Prostate gland (tissue), 2 donors: Measurements from ENCODE around the gene CADPS2. TPM values are rescaled to one million over a fixed set of nuclear protein-coding genes. Genes with fewer than 3 reads are reported as not detected.

Experiments
- DNase-seq: peaks from one replicate; pipeline ENCODE4 v3.0.0-alpha.2; 2019; ENCODE audit warnings: low spot score
- H3K27ac ChIP-seq, 2 donors: fragments of 200-600 bp; sonication (generic); 2 replicates each; pipeline ENCODE4 v1.5.1; 2017 to 2019
- H3K27me3 ChIP-seq: fragments of 200-600 bp; sonication (generic); replicated peaks from 2 replicates; pipeline ENCODE4 v1.5.1; 2019; ENCODE audit not compliant: insufficient read depth
- H3K36me3 ChIP-seq, 2 donors: fragments of 200-600 bp; sonication (generic); 1 replicate in 1 of 2; 2 replicates in 1 of 2; pipeline versions ENCODE4 v1.5.1 to v1.8.1; 2017 to 2019
- H3K4me1 ChIP-seq: fragments of 200-600 bp; sonication (generic); replicated peaks from 2 replicates; pipeline ENCODE4 v1.5.1; 2019
- H3K4me3 ChIP-seq, 2 donors: fragments of 200-600 bp; sonication (generic); 2 replicates each; pipeline ENCODE4 v1.5.1; 2017 to 2019
- H3K9me3 ChIP-seq: fragments of 200-600 bp; sonication (generic); 2 replicates; pipeline ENCODE4 v1.5.1; 2017
- POLR2A ChIP-seq: fragments of 450-650 bp; IDR thresholded peaks from one replicate; pipeline ENCODE4 v1.6.1; 2016; ENCODE audit warnings: antibody characterized with exemption, mild to moderate bottlenecking
- POLR2AphosphoS5 ChIP-seq: sonication (generic); formaldehyde crosslinking; IDR thresholded peaks from one replicate; pipeline ENCODE4 v1.6.1; 2017; ENCODE audit warnings: antibody characterized with exemption
- WGBS: methylation state at CpG from one replicate; pipeline ENCODE4 v1.1.5; 2018; 5-methylcytosine and 5-hydroxymethylcytosine counted together
- intact Hi-C: fragments of 100-400 bp; cut with DNase I; formaldehyde crosslinking; loops from one replicate; pipeline ENCODE4 v1.14.2; 2022
- total RNA-seq, 2 donors: library from RNA; depleted of rRNA; stranded (reverse); fragments of >200 nt; gene quantifications; one replicate each; pipeline ENCODE4 v1.1.0, GENCODE V29; 2016
- TF ChIP-seq, protein P1 (sequence below), 4 experiments: fragments of 200-600 bp in 2 of 4; fragments of 450-650 bp in 2 of 4; sonication (generic) in 2 of 4; IDR thresholded peaks; 1 replicate in 3 of 4; 2 replicates in 1 of 4; pipeline ENCODE4 v1.5.1; 2016 to 2019; ENCODE audit warnings: antibody characterized with exemption in 4 of 4, mild to moderate bottlenecking in 2 of 4, moderate library complexity in 2 of 4

Gene CADPS2
- total RNA-seq, 2 donors from 2014 or later = 22.2 to 50.4 TPM

DNA sequence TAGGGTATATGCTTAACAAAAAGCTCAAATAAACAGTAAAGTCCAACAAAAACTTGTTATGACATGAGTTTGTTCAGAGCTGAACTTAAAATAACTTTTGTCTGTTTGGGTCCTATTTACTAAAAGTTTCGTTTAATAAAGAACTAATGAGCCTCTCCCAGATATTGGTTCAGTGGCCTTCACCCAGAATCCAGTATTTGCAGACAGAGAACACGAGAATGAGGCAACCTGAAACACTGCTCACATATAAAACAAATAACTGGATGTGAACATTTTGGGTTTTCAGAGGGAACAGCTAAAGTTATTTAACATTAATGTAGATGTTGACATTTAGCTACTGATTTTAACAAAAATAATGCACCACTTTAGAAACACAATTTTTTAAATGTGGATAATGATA lies 285.6 kb downstream of the CADPS2 start:
- no peak overlapping the region for H3K27ac ChIP-seq
- 42% methylated on average over 2 of the region's 2 CpGs for WGBS
- intact Hi-C loops = no loop called here
- no peaks in the 10 kb centered on the region for H3K4me1 ChIP-seq
- no peak overlapping the region for H3K4me3 ChIP-seq
- H3K27me3 ChIP-seq = no peaks in the 10 kb centered on the region
- no peaks in the 10 kb centered on the region for H3K36me3 ChIP-seq
- TF ChIP-seq, protein P1, sequence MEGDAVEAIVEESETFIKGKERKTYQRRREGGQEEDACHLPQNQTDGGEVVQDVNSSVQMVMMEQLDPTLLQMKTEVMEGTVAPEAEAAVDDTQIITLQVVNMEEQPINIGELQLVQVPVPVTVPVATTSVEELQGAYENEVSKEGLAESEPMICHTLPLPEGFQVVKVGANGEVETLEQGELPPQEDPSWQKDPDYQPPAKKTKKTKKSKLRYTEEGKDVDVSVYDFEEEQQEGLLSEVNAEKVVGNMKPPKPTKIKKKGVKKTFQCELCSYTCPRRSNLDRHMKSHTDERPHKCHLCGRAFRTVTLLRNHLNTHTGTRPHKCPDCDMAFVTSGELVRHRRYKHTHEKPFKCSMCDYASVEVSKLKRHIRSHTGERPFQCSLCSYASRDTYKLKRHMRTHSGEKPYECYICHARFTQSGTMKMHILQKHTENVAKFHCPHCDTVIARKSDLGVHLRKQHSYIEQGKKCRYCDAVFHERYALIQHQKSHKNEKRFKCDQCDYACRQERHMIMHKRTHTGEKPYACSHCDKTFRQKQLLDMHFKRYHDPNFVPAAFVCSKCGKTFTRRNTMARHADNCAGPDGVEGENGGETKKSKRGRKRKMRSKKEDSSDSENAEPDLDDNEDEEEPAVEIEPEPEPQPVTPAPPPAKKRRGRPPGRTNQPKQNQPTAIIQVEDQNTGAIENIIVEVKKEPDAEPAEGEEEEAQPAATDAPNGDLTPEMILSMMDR (IDR thresholded peaks at IDR 0.05) = no peak
- no peak for TF ChIP-seq POLR2A
- TF ChIP-seq POLR2AphosphoS5 = no peak
- H3K9me3 ChIP-seq = no peaks in the 10 kb centered on the region
- DNase-seq = no peak

DNA sequence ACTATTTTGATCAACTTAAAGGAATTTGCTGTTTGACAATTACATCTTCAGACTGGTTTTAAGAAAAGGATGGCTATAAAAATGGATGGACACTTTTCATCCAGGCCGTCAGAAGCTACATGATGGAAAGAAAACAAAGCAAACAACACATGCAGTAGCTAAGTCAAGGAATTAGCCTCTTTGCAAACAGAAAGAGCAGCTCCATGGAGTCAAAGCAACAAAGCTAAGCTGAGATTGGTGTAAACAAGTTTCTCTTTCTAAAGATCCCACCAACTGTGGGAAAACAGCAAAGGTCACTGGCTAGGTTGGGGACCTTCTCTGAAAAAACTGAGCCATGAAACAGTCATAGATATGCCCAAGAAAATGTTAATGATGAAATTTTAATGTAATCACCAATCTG lies 286.2 kb downstream of the CADPS2 start:
- WGBS = 82% methylated on average over 1 of the region's 1 CpG
- Histone ChIP-seq H3K27ac (no peak overlapping the region), H3K9me3 (no peaks in the 10 kb centered on the region), H3K27me3 (no peaks in the 10 kb centered on the region), H3K36me3 (no peaks in the 10 kb centered on the region), H3K4me3 (no peak overlapping the region), H3K4me1 (no peaks in the 10 kb centered on the region)
- TF ChIP-seq POLR2AphosphoS5 (no peak), POLR2A (no peak)
- TF ChIP-seq, protein P1 (IDR thresholded peaks at IDR 0.05) = no peak
- no peak for DNase-seq
- intact Hi-C loops = no loop called here

DNA sequence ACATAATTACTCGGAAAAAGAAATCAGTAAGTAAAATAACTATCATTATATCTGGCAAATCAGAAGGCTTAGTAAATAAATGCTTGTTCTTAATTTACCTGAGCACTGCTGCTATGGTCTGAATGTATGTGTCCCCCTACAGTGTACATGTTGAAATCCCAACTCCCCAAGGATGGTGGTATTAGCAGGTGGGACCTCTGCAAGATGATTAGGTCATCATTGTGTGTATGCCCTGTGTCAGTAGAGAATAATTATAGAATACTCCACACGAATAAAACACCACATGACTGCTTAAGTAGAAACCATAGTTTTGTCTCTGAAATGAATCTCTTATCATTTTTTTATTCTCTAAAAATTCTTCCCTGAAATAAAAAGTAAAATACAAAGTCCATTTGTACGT lies 289.0 kb downstream of the CADPS2 start:
- DNase-seq = no peak
- Histone ChIP-seq H3K4me3 (no peak overlapping the region), H3K4me1 (no peaks in the 10 kb centered on the region), H3K36me3 (no peaks in the 10 kb centered on the region), H3K9me3 (no peaks in the 10 kb centered on the region), H3K27me3 (no peaks in the 10 kb centered on the region), H3K27ac (no peak overlapping the region)
- TF ChIP-seq POLR2AphosphoS5 = no peak
- TF ChIP-seq, protein P1 (IDR thresholded peaks at IDR 0.05) = no peak
- no peak for TF ChIP-seq POLR2A
- intact Hi-C loops = no loop called here
- WGBS = 84% methylated on average over 3 of the region's 3 CpGs

DNA sequence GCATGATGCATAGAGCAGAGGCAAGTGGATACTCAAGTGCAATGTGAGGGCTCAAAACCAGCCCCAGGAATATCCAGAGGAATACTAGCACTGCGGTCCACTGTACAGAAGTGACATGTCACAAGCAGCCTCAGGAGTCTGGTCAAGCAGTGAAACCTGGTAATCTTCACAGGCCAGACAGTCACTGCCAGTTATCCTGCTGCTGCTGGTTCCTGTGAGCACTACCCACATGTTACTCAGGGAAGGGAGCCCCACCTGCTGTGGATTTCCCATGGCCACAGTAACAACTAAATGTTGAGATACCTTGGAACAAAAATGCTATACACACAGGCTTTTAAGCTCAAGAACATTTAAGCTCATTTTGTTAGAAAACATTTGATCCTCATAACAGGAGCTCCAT lies 290.4 kb downstream of the CADPS2 start:
- no peaks in the 10 kb centered on the region for H3K9me3 ChIP-seq
- H3K4me3 ChIP-seq = no peak overlapping the region
- H3K27ac ChIP-seq = no peak overlapping the region
- H3K4me1 ChIP-seq = no peaks in the 10 kb centered on the region
- no peaks in the 10 kb centered on the region for H3K36me3 ChIP-seq
- WGBS = 94% methylated on average over 1 of the region's 1 CpG
- no peaks in the 10 kb centered on the region for H3K27me3 ChIP-seq
- DNase-seq = no peak
- TF ChIP-seq POLR2A (no peak), POLR2AphosphoS5 (no peak)
- TF ChIP-seq, protein P1 (IDR thresholded peaks at IDR 0.05) = no peak
- intact Hi-C loops = no loop called here

DNA sequence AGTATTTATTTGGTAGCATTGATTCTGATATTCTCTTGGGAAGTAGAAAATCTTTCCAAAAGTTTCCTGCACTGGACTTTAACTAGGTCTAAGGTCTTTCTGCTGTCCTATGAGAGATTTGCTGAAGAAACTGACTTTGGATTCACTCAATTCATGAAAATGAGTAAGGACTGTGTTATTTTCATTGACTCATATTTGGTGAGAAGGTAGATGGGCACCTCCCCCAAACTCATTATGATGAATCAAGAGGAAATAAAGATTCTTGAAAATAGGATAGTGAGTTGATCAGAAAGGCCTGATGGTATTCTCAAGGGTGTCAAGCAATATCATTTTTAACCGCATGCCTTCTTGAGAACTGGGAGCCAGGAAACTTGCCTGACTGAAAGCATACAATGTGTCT lies 297.6 kb downstream of the CADPS2 start:
- WGBS = 94% methylated on average over 1 of the region's 1 CpG
- H3K4me1 ChIP-seq = no peaks in the 10 kb centered on the region
- H3K27me3 ChIP-seq = no peaks in the 10 kb centered on the region

More for the DNA sequence above, 297.6 kb downstream of the CADPS2 start:
- TF ChIP-seq POLR2AphosphoS5 (no peak), POLR2A (no peak)
- TF ChIP-seq, protein P1 (IDR thresholded peaks at IDR 0.05) = no peak
- Histone ChIP-seq H3K36me3 (no peaks in the 10 kb centered on the region), H3K4me3 (no peak overlapping the region), H3K9me3 (no peaks in the 10 kb centered on the region), H3K27ac (no peak overlapping the region)
- DNase-seq = no peak
- intact Hi-C loops = no loop called here
